Sigmoid colon (tissue), 7 donors: Measurements from ENCODE around the gene ABRACL. TPM values are rescaled to one million over a fixed set of nuclear protein-coding genes. Genes with fewer than 3 reads are reported as not detected.

Experiments
- DNase-seq: peaks from one replicate; pipeline ENCODE4 v3.0.0-alpha.2; 2019
- H3K27ac ChIP-seq, 4 donors: fragments of 200-600 bp; sonication (generic); one replicate each; pipeline ENCODE4 v1.5.1; 2016 to 2019; ENCODE audit warnings: mild to moderate bottlenecking in 1 of 4
- H3K27me3 ChIP-seq, 3 donors: fragments of 200-600 bp; sonication (generic); one replicate each; pipeline ENCODE4 v1.5.1; 2019; ENCODE audit warnings: mild to moderate bottlenecking in 1 of 3
- H3K36me3 ChIP-seq, 4 donors: fragments of 200-600 bp; sonication (generic); one replicate each; pipeline ENCODE4 v1.5.1; 2016 to 2019
- H3K4me1 ChIP-seq, 4 donors: fragments of 200-600 bp; sonication (generic); one replicate each; pipeline ENCODE4 v1.5.1; 2017 to 2019
- H3K4me3 ChIP-seq, 4 donors: fragments of 200-600 bp; sonication (generic); one replicate each; pipeline ENCODE4 v1.5.1; 2017 to 2019; ENCODE audit warnings: mild to moderate bottlenecking in 2 of 4, moderate library complexity in 1 of 4
- H3K9me3 ChIP-seq, 4 donors: fragments of 200-600 bp in 3 of 4; sonication (generic) in 3 of 4; one replicate each; pipeline versions ENCODE4 v1.5.1 to v1.6.1; 2013 to 2019
- CTCF ChIP-seq, 4 experiments: fragments of 450-650 bp in 3 of 4; fragments of 200-600 bp in 1 of 4; IDR thresholded peaks; one replicate each; pipeline ENCODE4 v1.5.1; 2016 to 2019; ENCODE audit warnings: antibody characterized with exemption in 4 of 4, mild to moderate bottlenecking in 3 of 4, moderate library complexity in 2 of 4
- EP300 ChIP-seq, 4 donors: sonication (generic); formaldehyde crosslinking; IDR thresholded peaks; one replicate each; pipeline ENCODE4 v1.6.1; 2017; ENCODE audit warnings: antibody characterized with exemption in 4 of 4
- POLR2A ChIP-seq, 2 donors: fragments of 450-650 bp; IDR thresholded peaks; one replicate each; pipeline ENCODE4 v1.6.1; 2016; ENCODE audit warnings: antibody characterized with exemption in 2 of 2, mild to moderate bottlenecking in 2 of 2, moderate library complexity in 2 of 2
- POLR2AphosphoS5 ChIP-seq, 4 donors: sonication (generic); formaldehyde crosslinking; IDR thresholded peaks; one replicate each; pipeline ENCODE4 v1.6.1; 2017; ENCODE audit warnings: antibody characterized with exemption in 4 of 4
- WGBS, 2 donors: extraction: QIAGEN DNeasy Blood & Tissue Kit; methylation state at CpG; one replicate each; pipeline ENCODE4 v1.1.7; 2013; 5-methylcytosine and 5-hydroxymethylcytosine counted together
- intact Hi-C: fragments of 100-400 bp; cut with DNase I; formaldehyde crosslinking; loops from one replicate; pipeline ENCODE4 v1.15.1; 2023
- polyA plus RNA-seq, 3 donors: library from polyadenylated mRNA; stranded (reverse); fragments of 200-250 nt; gene quantifications; one replicate each; pipeline ENCODE4 v1.2.3, GENCODE V29; 2013
- total RNA-seq, 4 donors: library from RNA; depleted of rRNA; stranded (reverse); fragments of >200 nt; gene quantifications; one replicate each; pipeline ENCODE4 v1.1.0, GENCODE V29; 2016
- donor health status: healthy with polysubstance abuse.
- donor health status: Bipolar disorder and iron deficiency.
- donor health status: healthy.

Gene ABRACL
- total and polyA plus RNA-seq, 7 donors: 6.8 to 529 (median 7.7) TPM

DNA sequence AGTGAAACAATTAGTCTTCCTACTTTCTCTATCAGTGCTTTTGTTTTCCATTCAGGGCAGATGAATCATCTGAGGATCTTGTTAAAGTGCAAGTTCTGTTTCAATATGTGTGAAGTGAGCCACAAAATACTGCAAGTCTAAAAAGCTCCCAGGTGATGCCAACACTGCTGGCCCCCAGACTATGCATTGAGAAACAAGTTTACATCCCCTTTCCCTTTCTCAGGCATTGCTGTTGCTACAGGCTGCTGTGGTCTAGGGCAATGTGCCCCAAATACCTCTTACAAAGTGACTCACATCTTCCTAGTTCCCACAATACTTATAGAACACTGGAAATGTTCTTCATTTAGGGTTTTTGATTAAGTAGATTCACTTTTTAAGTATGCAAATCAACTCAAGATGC is 31.8 kb downstream of the ABRACL start:
- no peak for DNase-seq
- Histone ChIP-seq H3K27ac (no peak overlapping the region), H3K4me3 (no peak overlapping the region), H3K36me3 (no peaks in the 10 kb centered on the region), H3K27me3 (no peaks in the 10 kb centered on the region), H3K4me1 (no peaks in the 10 kb centered on the region), H3K9me3 (no peaks in the 10 kb centered on the region)
- TF ChIP-seq POLR2A (IDR thresholded peaks at IDR 0.05): no peak
- no peak for TF ChIP-seq CTCF (IDR thresholded peaks at IDR 0.05)
- TF ChIP-seq EP300 (IDR thresholded peaks at IDR 0.05): no peak
- TF ChIP-seq POLR2AphosphoS5 (IDR thresholded peaks at IDR 0.05): no peak
- intact Hi-C loops: no loop called here

- no peak overlapping the region for H3K4me3 ChIP-seq
- TF ChIP-seq CTCF (IDR thresholded peaks at IDR 0.05) (no peak), EP300 (IDR thresholded peaks at IDR 0.05) (no peak), POLR2A (IDR thresholded peaks at IDR 0.05) (no peak), POLR2AphosphoS5 (IDR thresholded peaks at IDR 0.05) (no peak)
- H3K36me3 ChIP-seq: no peaks in the 10 kb centered on the region
- H3K9me3 ChIP-seq: no peaks in the 10 kb centered on the region
- H3K27ac ChIP-seq: no peak overlapping the region
- no peak for DNase-seq
- intact Hi-C loops: no loop called here
- H3K4me1 ChIP-seq: no peaks in the 10 kb centered on the region
- WGBS, 2 donors: 91 to 93% methylated on average over 1 of the region's 1 CpG
- H3K27me3 ChIP-seq: no peaks in the 10 kb centered on the region
These were observed 34.5 kb downstream of the ABRACL start for GRCh38 chr6:139062932-139063646.

DNA sequence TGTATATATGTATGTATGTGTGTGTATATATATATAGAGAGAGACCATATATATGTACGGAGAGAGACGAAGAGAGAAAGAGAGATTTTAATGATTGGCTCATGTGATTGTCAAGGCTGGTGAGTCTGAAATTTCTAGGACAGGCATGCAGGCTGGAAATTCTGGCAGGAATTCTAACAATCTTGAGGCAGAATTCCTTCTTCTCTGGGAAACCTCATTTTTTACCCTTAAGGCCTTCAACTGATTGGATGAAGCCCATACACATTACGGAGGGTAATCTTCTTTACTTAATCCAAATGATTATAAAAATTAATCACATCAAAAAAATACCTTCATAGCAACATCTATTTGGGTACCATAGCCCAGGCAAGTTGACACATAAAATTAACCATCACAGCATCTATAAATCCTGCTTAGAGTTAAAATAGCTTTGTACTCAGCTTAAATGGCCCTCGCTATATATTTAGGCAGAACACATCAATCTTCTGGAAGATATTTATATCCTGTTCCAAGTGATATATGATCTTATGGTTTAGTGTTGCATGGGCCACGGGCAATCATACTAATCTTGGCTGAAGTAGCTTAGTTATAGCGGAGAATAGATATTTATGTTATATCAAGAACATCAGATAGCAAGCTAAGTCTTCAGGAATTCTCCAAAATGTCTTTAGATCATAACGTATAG is 36.6 kb downstream of the ABRACL start:
- no peak overlapping the region for H3K27ac ChIP-seq
- no peaks in the 10 kb centered on the region for H3K9me3 ChIP-seq
- H3K4me3 ChIP-seq: no peak overlapping the region
- DNase-seq: no peak
- H3K36me3 ChIP-seq: no peaks in the 10 kb centered on the region
- no peak for TF ChIP-seq EP300 (IDR thresholded peaks at IDR 0.05)
- TF ChIP-seq CTCF (IDR thresholded peaks at IDR 0.05): no peak
- TF ChIP-seq POLR2A (IDR thresholded peaks at IDR 0.05): no peak
- H3K27me3 ChIP-seq: no peaks in the 10 kb centered on the region
- intact Hi-C loops: no loop called here
- WGBS, 2 donors: 70 to 89% methylated on average over 7 of the region's 7 CpGs
- H3K4me1 ChIP-seq: no peaks in the 10 kb centered on the region

GRCh38 chr6:139066080-139066479 is 37.5 kb downstream of the ABRACL start:
- Histone ChIP-seq H3K27ac (no peak overlapping the region), H3K9me3 (no peaks in the 10 kb centered on the region), H3K4me3 (no peak overlapping the region), H3K27me3 (no peaks in the 10 kb centered on the region), H3K4me1 (no peaks in the 10 kb centered on the region), H3K36me3 (no peaks in the 10 kb centered on the region)
- DNase-seq: no peak
- intact Hi-C loops: no loop called here
- 91 to 92% methylated on average over 2 of the region's 2 CpGs for WGBS, 2 donors
- no peak for TF ChIP-seq EP300 (IDR thresholded peaks at IDR 0.05)
- TF ChIP-seq CTCF (IDR thresholded peaks at IDR 0.05): no peak
- no peak for TF ChIP-seq POLR2AphosphoS5 (IDR thresholded peaks at IDR 0.05)
- no peak for TF ChIP-seq POLR2A (IDR thresholded peaks at IDR 0.05)
